Kidney (tissue), 14 donors: Measurements from ENCODE around the gene POU3F3. TPM values are rescaled to one million over a fixed set of nuclear protein-coding genes. Genes with fewer than 3 reads are reported as not detected.
A peak's percentile ranks its signal among the peaks of the same experiment; 100 is the strongest.

Experiments
- DNase-seq, 5 donors: peaks; one replicate each; pipeline ENCODE4 v3.0.0-alpha.2; 2013 to 2020
- FAIRE-seq: peaks from 2 replicates; lab custom pipeline; 2012; peaks lifted over from hg19 to GRCh38; lab: Jason Lieb, UNC
- H3K27ac ChIP-seq, 2 donors: one replicate each; pipeline ENCODE4 v1.7.0; 2013; ENCODE audit warnings: low read depth in 2 of 2, low read length in 2 of 2, inconsistent platforms in 1 of 2
- H3K27me3 ChIP-seq: one replicate; pipeline ENCODE4 v1.7.1; 2013; ENCODE audit warnings: low read length, inconsistent platforms; ENCODE audit not compliant: control insufficient read depth, insufficient read depth
- H3K36me3 ChIP-seq, 3 donors: one replicate each; pipeline versions ENCODE4 v1.7.0 to v1.7.1; 2013; ENCODE audit warnings: low read length in 3 of 3, control low read depth in 1 of 3, inconsistent platforms in 1 of 3; ENCODE audit not compliant: insufficient read depth in 3 of 3, control insufficient read depth in 2 of 3
- H3K4me1 ChIP-seq, 3 donors: one replicate each; pipeline versions ENCODE4 v1.7.0 to v1.7.1; 2013; ENCODE audit warnings: low read length in 3 of 3, inconsistent platforms in 1 of 3, low read depth in 1 of 3; ENCODE audit not compliant: control insufficient read depth in 2 of 3, insufficient read depth in 2 of 3
- H3K4me3 ChIP-seq, 3 donors: one replicate each; pipeline versions ENCODE4 v1.7.0 to v1.8.1; 2013; ENCODE audit warnings: low read length in 3 of 3, control low read depth in 1 of 3, inconsistent platforms in 1 of 3
- H3K9ac ChIP-seq, 3 donors: one replicate each; pipeline versions ENCODE4 v1.7.0 to v1.7.1; 2013; ENCODE audit warnings: low read length in 3 of 3, control low read depth in 1 of 3, inconsistent platforms in 1 of 3
- H3K9me3 ChIP-seq, 3 donors: one replicate each; pipeline versions ENCODE4 v1.7.0 to v1.7.1; 2013; ENCODE audit warnings: low read length in 3 of 3, control low read depth in 1 of 3, inconsistent platforms in 1 of 3; ENCODE audit not compliant: control insufficient read depth in 2 of 3, insufficient read depth in 1 of 3
- intact Hi-C: fragments of 100-400 bp; cut with DNase I; formaldehyde crosslinking; loops from one replicate; pipeline ENCODE4 v1.11.1; 2022
- polyA plus RNA-seq: library from polyadenylated mRNA; stranded (reverse); fragments of 350-450 nt; fragmentation: Illumina TruSeq; extraction: RNeasy Lipid Tissue Mini Kit (QIAGEN cat#74804); gene quantifications from one replicate; pipeline ENCODE4 v1.2.3, GENCODE V29; 2014; ENCODE audit warnings: low read depth, low replicate concordance; ENCODE audit not compliant: insufficient read depth
- total RNA-seq: library from RNA; stranded (reverse); fragmentation: NEBNext Ultra II Directional; extraction: Animal tissue kit (Norgen Biotek cat#: 25700); gene quantifications from one replicate; pipeline ENCODE4 v1.2.1, GENCODE V29; 2021
- TF ChIP-seq, protein P1 (sequence below): IDR thresholded peaks from 3 replicates; pipeline ENCODE4 v1.5.1; 2012; ENCODE audit warnings: mild to moderate bottlenecking, moderate library complexity, borderline replicate concordance; ENCODE audit not compliant: insufficient read depth; ENCODE audit errors: extremely low read depth
- donor health status: control.
- donor health status: control.
- donor health status: control.
- donor health status: control.
- donor health status: control.
- donor health status: DM: yes; HTN: yes; CAD: no.
- donor health status: Normal renal cell carcinoma (clear cell type).

The POU3F3 gene
- total and polyA plus RNA-seq, 2 donors from 2014 or later = 31.4 to 118 TPM

- DNase-seq (peak in 1 of 5 donors; percentile 53), FAIRE-seq (no peak)
- intact Hi-C loops = no loop called here
- Histone ChIP-seq H3K4me1 (peaks cover 0 to 3% (median 0%) of the 10 kb centered on the region in 3 donors), H3K4me3 (peak overlapping the region; percentile 62 to 72 (median 67)), H3K27ac (peak overlapping the region; percentile 81 to 91), H3K9ac (peak overlapping the region; percentile 55 to 74 (median 68)), H3K27me3 (peaks cover 50% of the 10 kb centered on the region), H3K9me3 (no peaks in the 10 kb centered on the region), H3K36me3 (peaks cover 0 to 4% (median 0%) of the 10 kb centered on the region in 3 donors)
- TF ChIP-seq, protein P1, sequence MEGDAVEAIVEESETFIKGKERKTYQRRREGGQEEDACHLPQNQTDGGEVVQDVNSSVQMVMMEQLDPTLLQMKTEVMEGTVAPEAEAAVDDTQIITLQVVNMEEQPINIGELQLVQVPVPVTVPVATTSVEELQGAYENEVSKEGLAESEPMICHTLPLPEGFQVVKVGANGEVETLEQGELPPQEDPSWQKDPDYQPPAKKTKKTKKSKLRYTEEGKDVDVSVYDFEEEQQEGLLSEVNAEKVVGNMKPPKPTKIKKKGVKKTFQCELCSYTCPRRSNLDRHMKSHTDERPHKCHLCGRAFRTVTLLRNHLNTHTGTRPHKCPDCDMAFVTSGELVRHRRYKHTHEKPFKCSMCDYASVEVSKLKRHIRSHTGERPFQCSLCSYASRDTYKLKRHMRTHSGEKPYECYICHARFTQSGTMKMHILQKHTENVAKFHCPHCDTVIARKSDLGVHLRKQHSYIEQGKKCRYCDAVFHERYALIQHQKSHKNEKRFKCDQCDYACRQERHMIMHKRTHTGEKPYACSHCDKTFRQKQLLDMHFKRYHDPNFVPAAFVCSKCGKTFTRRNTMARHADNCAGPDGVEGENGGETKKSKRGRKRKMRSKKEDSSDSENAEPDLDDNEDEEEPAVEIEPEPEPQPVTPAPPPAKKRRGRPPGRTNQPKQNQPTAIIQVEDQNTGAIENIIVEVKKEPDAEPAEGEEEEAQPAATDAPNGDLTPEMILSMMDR = no peak
These were observed 3.5 kb downstream of the POU3F3 start for GRCh38 chr2:104857262-104858005.

- peak in 2 of 5 donors; percentile 19 to 60 for DNase-seq
- FAIRE-seq = no peak
- Histone ChIP-seq H3K36me3 (peaks cover 0 to 4% (median 0%) of the 10 kb centered on the region in 3 donors), H3K9ac (peak overlapping the region; percentile 75 to 91 (median 83)), H3K4me3 (peak overlapping the region; percentile 32 to 81 (median 78)), H3K4me1 (no peaks in the 10 kb centered on the region), H3K9me3 (no peaks in the 10 kb centered on the region), H3K27ac (peak overlapping the region; percentile 81 to 91), H3K27me3 (peaks cover 53% of the 10 kb centered on the region)
- TF ChIP-seq, protein P1 = no peak
- intact Hi-C loops = no loop called here
These were observed 4.4 kb downstream of the POU3F3 start for GRCh38 chr2:104858006-104858978.

GRCh38 chr2:104859291-104859765, 5.4 kb downstream of the POU3F3 start:
- H3K27ac ChIP-seq = peak overlapping the region; percentile 59 to 79
- H3K36me3 ChIP-seq = peaks cover 0 to 4% (median 0%) of the 10 kb centered on the region in 3 donors
- intact Hi-C loops = no loop called here
- TF ChIP-seq, protein P1 = no peak
- H3K4me1 ChIP-seq = no peaks in the 10 kb centered on the region
- peak overlapping the region; percentile 32 to 81 (median 78) for H3K4me3 ChIP-seq
- H3K9me3 ChIP-seq = no peaks in the 10 kb centered on the region
- peak overlapping the region; percentile 4 to 91 (median 83) for H3K9ac ChIP-seq
- FAIRE-seq (no peak), DNase-seq (peak in 2 of 5 donors; percentile 38 to 64)
- peaks cover 56% of the 10 kb centered on the region for H3K27me3 ChIP-seq
